SH-SY5Y (cell line): ENCODE measurements around the gene RGS18.

ENCODE experiments used
- GATA2 ChIP-seq: IDR thresholded peaks from 2 replicates; pipeline ENCODE4 v1.6.1; 2011; ENCODE audit warnings: mild to moderate bottlenecking, low read depth, low read length
- GATA3 ChIP-seq: IDR thresholded peaks from 2 replicates; pipeline ENCODE4 v1.6.1; 2011; ENCODE audit warnings: low read depth, mild to moderate bottlenecking, low read length, moderate library complexity

- TF ChIP-seq GATA3: no peak
- TF ChIP-seq GATA2: no peak
Observed at GRCh38 chr1:192225703-192226102, 67.4 kb downstream of the RGS18 start.
